HG03097 (cell line): ENCODE data around the gene MIA.
"Not testable (repeated sequence)": the region's sequence is repeated elsewhere in the genome, so short reads cannot be mapped to it uniquely, and the experiment has no call there.

Source experiments
- ATAC-seq: cut with Tn5 transposase; IDR thresholded peaks from one replicate; pipeline ENCODE4 v1.9.1; 2021; ENCODE audit not compliant: unreplicated experiment, low FRiP score

MIA gene

DNA sequence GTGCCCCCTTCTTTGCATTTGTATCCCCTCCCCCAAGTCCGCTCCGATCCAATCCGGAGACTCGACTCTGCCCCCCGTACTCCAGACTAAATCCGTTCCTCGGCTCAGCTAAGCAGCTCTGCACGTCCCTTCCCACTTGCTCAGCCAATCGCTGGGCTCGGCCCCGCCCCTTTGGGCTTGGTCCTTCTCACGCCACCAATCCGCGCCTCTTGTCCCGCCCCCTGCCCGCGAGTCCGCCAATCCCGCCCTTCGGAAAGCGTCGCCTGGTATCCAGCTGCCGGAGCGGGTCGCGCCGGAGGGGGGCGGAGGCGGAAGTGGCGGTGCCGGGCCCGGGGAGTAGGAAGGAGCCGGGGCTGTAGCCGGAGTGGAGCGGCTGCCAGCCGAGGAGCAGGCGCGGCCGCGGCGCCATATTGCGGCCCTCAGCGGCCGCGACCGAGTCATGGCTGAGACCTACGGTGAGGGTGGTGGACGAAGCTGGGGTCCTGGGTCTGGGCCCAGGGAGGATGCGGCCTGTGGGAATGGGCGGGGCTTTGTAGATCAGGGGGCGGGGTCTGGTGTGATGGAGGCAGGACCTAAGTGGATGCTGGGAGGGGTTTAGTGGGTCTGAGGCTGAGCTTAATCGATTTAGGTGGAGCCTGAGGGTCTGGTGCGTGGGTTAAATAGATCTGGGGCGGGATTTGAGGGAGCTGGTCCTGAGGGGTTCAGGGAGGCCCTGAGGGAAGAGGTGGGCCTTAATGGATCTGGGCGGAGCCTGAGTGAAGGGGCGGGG lies 2.8 kb downstream of the MIA start, which contains the start of gene RAB4B:
Gene RAB4B, plus strand, starts transcription at position 311 of the 769 bp plus-strand sequence. Its CDS starts 129 bp downstream, at position 440.
- peak; percentile 60 for ATAC-seq

DNA sequence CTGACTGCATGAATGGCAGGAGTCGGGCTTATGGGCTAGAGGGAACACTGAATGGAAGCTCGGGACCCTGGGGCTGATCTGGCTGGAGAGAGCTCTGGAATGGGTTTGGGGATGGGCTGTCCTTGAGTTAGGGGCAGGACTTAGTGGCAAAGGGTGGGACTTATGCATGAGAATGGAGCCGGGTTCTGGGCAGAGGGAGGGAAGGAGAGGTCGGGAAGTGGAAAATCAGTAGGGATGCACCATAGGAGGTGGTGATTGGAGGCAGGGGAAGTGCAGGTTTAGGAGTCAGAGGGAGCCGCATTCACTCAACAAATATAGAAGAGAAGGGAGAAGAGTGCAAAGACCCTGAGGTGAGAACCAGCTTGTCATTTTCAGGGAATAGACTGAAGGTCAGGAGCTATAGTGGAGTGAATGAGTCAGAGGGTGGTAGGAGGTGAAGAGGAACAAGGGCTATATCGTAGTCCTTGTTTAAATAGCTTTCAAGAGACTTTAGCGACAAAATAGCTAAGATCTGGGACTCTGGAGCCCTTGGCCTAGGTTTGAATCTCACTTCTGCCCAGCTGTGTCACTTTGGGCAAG lies 3.5 kb downstream of the MIA start:
- ATAC-seq, result no peak

DNA sequence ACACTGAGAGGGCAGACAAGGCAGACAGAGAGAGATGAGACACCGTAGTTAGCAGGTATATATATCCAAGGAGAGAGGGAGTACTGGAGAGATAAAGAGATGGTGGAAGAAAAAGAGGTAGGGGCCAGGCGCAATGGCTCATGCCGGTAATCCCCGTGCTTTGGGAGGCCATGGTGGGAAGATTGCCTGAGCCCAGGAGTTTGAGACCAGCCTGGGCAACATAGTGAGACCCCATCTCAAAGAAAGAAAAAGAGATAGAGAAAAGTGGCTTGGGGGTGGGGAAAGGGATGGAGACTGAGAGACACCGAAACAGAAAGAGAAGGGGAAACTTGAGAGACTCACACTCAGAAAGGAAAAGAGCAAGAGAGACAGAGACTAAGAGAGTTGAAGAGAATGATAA lies 5.3 kb downstream of the MIA start:
- ATAC-seq, result no peak

DNA sequence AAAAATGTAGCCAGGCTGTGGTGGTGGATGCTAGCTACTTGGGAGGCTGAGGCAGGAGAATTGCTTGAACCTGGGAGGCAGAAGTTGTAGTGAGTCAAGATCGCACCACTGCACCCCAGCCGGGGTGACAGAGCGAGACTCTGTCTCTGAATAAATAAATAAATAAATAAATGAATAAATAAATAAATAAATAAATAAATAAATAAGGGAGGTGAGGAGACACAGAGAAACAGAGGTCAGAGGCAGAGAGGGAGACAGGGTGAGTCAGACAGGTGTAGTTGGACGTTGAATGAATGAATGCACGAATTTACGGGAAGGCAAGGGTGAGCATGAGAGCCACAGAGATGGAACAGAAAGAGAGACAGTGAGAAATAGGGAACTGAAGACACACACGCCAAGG lies 5.8 kb downstream of the MIA start:
- no peak for ATAC-seq

DNA sequence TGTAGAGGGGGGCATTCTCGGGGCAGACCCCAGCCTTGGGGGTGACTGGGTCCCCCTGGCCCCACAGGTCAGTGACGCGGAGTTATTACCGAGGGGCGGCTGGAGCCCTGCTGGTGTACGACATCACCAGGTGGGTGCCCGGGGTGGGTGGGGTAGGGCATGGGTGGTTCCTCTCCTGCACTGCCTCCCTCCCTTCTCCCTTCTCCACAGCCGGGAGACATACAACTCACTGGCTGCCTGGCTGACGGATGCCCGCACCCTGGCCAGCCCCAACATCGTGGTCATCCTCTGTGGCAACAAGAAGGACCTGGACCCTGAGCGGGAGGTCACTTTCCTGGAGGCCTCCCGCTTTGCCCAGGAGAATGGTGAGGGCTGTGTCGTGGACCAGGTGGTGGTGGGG lies 8.4 kb downstream of the MIA start:
- ATAC-seq, result no peak

DNA sequence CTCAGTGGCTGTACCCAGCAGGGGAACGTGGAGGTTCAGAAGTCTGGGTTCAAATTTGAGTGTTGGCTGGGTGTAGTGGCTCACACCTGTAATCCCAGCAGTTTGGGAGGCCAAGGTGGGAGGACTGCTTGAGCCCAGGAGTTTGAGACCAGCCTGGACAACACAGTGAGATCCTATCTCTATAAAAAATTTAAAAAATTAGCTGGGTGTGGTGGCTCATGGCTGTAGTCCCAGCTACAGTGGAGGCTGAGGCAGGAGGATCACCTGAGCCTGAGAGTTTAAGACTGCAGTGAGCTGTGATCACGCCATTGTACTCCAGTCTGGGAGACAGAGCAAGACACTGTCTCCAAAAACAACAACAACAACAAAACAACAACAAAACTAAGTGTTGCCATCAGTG lies 8.8 kb downstream of the MIA start:
- ATAC-seq, result not testable (repeated sequence)

DNA sequence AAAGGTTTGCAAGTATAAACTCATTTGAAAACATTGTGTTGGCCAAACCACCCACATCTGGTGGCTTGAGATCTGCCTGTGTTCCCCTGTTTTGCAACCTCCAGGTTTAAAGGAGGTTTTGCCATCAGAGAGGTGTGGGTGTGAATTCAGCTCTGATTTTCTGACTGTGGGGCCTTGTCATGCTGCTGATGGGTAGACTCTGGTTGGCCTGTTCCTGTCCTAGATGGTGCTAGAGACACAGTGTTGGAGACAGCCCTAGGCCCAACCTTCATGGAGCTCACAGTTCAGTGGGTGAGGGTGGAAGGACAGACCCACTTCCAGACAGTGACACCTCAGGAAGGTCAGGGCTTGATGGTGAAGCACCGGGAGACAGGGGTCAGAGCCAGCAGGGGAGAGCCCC lies 10.2 kb downstream of the MIA start:
- ATAC-seq, result no peak

DNA sequence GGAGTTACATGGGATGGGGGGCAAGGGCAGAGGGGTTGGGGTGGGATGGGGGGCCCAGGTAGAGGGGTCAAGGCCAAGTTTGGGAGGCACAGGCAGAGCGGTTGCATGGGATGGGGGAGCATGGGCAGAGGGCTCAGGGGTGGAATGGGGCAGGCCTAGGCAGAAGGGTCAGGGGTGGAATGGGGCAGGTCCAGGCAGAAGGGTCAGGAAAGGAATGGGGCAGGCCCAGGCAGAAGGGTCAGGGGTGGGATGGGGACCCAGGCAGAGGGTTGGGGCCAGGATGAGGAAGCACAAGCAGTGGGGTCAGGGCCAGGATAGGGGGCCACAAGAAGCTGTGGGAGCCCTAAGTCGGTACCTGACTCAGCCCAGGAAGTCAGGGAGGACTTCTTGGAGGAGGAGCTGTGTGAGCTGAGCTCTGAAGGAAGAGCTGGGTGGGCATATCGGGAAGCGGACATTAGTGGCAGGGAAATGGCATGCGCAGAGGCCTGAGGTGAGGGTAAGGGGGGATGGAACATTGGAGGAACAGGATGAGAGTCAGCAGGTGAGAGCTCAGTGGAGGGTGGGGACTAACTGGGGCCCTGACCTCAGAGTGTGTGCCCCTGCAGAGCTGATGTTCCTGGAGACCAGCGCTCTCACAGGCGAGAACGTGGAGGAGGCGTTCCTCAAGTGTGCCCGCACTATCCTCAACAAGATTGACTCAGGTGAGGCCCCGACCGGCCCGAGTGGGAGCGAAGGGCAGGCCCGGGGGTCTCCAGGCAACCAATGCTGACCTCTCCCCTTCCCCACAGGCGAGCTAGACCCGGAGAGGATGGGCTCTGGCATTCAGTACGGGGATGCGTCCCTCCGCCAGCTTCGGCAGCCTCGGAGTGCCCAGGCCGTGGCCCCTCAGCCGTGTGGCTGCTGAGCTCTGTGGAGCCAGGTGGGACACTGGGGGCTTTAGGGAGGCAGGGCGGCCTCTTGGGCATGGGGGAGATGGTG lies 11.0 kb downstream of the MIA start:
- ATAC-seq, result no peak

DNA sequence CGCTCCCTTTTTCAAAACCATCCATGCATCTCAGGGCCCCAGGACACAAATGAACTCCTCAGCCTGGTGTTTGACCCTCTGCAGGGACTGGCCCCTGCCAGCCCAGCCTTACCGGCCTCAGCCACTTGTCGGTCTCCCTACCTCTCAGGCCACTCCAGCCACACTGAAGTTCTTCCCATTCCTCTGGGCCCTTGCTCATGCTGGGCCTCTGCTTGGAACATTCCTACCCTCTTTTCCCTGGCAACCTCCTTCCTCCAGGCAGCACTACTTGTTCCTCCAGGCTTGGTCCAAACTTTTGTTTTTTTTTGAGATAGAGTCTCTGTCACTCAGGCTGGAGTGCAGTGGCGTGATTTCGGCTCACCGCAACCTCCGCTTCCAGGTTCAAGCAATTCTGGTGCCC lies 16.0 kb downstream of the MIA start:
- ATAC-seq, result no peak

DNA sequence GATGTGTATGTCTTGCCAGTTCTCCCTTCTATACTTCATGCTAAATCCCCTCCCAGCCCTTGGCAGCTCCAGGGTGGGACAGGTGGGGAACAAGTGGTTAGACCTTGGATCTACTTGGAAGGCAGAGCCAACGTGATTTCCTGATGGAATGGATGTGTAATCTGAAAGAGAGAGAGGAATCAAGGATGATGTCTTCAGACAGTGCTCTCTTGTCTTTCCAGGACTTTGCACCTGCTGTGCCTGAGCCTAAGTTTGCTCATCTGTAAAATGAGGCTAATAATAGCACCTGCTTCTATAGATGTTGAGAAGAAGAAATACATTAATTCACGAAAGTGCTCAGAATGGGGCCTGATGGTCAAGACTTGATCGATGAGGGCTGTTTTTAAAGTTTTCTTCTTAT lies 16.7 kb downstream of the MIA start:
- ATAC-seq, result no peak

DNA sequence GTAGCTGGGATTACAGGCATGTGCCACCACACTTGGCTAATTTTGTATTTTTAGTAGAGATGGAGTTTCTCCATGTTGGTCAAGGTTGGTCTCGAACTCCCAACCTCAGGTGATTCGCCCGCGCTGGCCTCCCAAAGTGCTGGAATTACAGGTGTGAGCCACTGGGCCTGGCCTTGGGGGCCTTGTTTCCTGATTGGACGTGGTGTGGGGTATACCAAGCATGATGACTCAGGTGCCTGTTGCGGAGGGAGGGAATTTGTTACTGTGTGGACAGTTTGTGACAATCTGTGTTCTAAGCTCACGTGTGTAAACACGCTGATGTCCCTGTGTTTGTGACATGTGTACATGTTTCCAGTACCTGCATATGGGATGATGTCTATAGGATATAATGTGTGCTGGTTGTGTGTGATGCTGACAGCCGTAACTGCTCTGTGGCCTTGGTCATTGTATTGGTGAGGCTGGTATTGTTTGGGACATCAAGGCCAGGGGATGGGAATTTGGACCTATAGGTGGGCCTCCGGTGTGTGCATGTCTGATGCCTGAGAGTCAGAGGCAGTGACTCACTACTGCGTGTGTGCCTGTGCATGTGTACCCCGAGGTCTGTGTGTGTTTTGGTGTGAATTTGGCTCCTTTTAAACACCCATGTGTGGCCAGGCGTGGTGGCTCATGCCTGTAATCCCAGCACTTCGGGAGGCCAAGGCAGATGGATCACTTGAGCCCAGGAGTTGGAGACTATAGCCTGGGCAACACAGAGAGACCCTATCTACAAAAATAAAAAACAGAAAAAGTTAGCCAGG lies 22.0 kb downstream of the MIA start:
- no peak for ATAC-seq

DNA sequence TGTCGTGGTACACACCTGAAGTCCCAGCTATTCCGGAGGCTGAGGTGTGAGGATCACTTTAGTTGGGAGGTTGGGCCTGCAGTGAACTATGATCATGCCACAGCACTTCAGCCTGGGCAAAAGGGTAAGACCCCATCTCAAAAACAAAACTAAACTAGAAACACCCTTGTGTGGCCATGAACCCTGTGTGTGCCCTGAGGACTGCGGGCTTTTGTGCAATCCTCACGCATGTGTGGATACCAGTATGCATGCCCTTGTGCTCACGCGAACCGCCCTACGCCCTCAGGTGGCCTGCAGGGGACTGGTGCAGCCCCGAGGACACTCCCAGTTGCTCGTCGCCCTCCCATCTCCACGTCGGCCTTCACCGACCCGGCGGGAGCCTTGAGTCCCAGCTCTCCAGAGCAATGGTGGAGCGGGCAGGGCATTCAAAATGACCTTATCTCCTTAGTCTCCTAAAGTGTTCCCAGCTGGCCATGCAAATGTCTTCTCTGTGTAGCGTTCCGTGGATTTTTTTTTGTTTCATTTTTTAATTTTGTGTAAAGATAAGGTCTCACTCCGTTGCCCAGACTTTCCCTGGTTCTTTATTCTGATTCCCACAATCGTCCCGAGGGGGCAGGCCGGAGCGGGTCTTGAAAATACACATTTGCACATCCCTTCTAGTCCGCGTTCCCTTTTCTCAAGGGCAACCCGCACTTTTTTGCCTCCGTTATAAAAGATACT lies 22.8 kb downstream of the MIA start:
- ATAC-seq, result peak; percentile 25

DNA sequence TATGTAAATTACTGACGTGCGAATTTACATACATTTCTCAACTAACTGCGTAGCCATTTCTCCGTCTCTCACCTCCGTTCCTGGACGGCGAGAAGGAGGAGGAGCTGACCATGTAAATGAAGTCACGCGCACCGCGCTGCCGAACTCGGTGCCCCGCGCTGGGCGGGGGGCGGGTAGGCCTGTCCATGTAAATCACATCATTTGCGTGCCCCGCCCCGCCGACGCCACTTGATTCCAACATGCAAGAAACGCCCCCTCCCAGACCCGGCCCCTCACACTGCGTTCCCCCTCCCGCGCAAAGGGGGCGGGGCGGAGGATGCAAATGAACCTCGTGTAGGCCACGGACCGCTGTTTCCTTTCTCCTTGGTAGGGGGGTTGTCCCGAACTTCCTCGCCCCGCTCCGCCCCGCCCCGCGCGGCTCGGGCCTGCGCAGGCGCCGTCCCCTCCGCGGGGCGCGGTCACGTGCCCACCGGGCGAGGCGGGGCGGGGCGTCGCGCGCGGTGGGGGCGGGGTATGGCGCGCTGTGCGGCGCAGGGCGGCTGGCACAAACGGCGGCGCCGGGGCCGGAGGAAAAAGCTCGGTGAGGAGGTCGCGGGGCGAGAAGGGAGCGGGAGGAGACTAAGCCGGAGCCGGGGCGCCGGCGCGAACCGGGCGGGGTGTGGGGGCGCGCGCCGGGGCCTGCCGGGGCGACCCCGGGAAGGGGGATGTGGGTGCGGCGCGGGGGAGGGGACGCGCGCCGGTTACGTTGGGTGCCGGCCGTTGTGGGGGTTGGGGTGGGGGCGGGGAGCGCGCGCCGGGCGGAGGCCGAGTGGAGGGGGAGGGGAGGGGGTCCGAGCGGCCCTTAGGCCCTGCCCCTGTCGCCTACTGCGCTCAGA lies 23.6 kb downstream of the MIA start, which contains the start of gene EGLN2:
Gene EGLN2, plus strand, starts transcription at position 509 of the 875 bp plus-strand sequence. CDS start 1,382 bp downstream, outside the sequence.
- ATAC-seq, result peak; percentile 69

DNA sequence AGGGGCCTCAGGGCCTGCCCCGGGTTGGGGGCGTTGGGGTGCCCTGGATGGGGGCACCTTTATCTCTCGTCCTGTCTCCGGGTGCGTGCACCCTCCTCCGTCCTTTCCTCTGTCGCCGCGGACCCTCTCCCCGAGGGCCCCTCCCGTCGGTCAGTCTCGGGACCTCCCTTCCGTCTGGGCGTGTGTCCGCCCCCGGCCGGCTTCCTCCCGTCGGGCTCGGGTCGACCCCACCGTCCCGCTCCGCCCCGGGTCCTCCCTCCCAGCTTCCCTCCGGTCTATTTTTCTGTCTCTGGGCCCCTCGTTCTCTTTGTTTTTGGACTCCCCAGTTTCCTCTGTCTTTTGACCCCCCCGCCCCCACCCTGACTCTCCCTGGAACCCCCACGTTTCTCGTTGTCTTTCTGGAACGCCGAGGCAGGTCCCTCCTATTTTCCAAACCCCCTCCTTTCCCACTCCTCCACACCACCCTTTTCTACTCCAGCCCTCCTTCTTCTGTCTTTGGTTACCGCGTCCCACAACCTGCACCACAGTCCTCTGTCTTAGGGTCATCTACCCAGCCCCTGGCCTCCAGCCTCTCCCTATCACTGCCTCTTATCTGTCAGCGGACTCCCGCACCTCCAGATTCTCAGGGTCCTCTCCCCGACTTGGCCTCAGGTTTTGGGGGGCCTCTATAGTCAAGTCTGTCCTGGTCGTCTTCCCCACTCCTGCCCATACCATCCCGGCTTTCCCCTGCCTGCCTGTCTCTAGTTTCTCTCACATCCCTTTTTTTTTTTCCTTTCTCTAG lies 24.4 kb downstream of the MIA start:
- ATAC-seq, result no peak

DNA sequence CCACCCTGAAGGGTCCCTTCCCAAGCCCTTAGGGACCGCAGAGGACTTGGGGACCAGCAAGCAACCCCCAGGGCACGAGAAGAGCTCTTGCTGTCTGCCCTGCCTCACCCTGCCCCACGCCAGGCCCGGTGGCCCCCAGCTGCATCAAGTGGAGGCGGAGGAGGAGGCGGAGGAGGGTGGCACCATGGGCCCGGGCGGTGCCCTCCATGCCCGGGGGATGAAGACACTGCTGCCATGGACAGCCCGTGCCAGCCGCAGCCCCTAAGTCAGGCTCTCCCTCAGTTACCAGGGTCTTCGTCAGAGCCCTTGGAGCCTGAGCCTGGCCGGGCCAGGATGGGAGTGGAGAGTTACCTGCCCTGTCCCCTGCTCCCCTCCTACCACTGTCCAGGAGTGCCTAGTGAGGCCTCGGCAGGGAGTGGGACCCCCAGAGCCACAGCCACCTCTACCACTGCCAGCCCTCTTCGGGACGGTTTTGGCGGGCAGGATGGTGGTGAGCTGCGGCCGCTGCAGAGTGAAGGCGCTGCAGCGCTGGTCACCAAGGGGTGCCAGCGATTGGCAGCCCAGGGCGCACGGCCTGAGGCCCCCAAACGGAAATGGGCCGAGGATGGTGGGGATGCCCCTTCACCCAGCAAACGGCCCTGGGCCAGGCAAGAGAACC lies 25.1 kb downstream of the MIA start:
- ATAC-seq, result no peak

DNA sequence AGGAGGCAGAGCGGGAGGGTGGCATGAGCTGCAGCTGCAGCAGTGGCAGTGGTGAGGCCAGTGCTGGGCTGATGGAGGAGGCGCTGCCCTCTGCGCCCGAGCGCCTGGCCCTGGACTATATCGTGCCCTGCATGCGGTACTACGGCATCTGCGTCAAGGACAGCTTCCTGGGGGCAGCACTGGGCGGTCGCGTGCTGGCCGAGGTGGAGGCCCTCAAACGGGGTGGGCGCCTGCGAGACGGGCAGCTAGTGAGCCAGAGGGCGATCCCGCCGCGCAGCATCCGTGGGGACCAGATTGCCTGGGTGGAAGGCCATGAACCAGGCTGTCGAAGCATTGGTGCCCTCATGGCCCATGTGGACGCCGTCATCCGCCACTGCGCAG lies 25.7 kb downstream of the MIA start:
- no peak for ATAC-seq
